DOHH2 (cell line): Measurements from ENCODE around the gene SSU72.

Experiments used
- CTCF ChIP-seq: fragments of 200-600 bp; sonication (generic); IDR thresholded peaks from one replicate; pipeline ENCODE4 v1.5.1; 2014; ENCODE audit warnings: antibody characterized with exemption, mild to moderate bottlenecking, low read depth, low read length; ENCODE audit not compliant: poor library complexity, severe bottlenecking
- EZH2phosphoT487 ChIP-seq: fragments of 200-600 bp; sonication (generic); IDR thresholded peaks from 2 replicates; pipeline ENCODE4 v1.6.1; 2017; ENCODE audit warnings: borderline replicate concordance, mild to moderate bottlenecking, antibody characterized with exemption, low read length, moderate library complexity, mixed read lengths

- no peak for TF ChIP-seq CTCF
- TF ChIP-seq EZH2phosphoT487, result no peak
These were observed 48.1 kb upstream of the SSU72 start for GRCh38 chr1:1622788-1623094.
